ENCODE data around the gene CST7.

- TF ChIP-seq CTCF (conservative IDR thresholded peaks at IDR 0.05; ENCODE audit: low read depth, low read length) = no peak
- no peak for TF ChIP-seq EZH2 (IDR thresholded peaks at IDR 0.05; ENCODE audit: borderline replicate concordance, low read depth, low read length, poor library complexity, severe bottlenecking)
Measured at GRCh38 chr20:24951536-24952083, 2.5 kb downstream of the CST7 start.
